Lower lobe of right lung (tissue), 2 donors: ENCODE measurements around the gene CYP4A22. TPM values are rescaled to one million over a fixed set of nuclear protein-coding genes. Genes with fewer than 3 reads are reported as not detected.
A peak's percentile ranks its signal among the peaks of the same experiment; 100 is the strongest.
"Not testable (repeated sequence)": the region's sequence is repeated elsewhere in the genome, so short reads cannot be mapped to it uniquely, and the experiment has no call there.

Experiments used
- ATAC-seq, 2 donors: fragments of 200-7000 bp; cut with Tn5 transposase; one replicate each; pipeline ENCODE4 v1.9.1; 2020 to 2022; ENCODE audit warnings: mild to moderate bottlenecking in 2 of 2, moderate library complexity in 2 of 2
- DNase-seq: peaks from one replicate; pipeline ENCODE4 v3.0.0-alpha.2; 2020
- H3K27ac ChIP-seq: fragments of 200-600 bp; one replicate; pipeline ENCODE4 v1.8.0; 2022
- H3K27me3 ChIP-seq: fragments of 200-600 bp; one replicate; pipeline ENCODE4 v1.8.0; 2022; ENCODE audit warnings: low read depth
- H3K36me3 ChIP-seq: fragments of 200-600 bp; one replicate; pipeline ENCODE4 v1.8.0; 2022; ENCODE audit warnings: mild to moderate bottlenecking
- H3K4me1 ChIP-seq: fragments of 200-600 bp; one replicate; pipeline ENCODE4 v1.8.0; 2022
- H3K4me3 ChIP-seq: fragments of 200-600 bp; one replicate; pipeline ENCODE4 v1.8.0; 2022; ENCODE audit warnings: mild to moderate bottlenecking
- H3K9me3 ChIP-seq: fragments of 200-600 bp; one replicate; pipeline ENCODE4 v1.8.0; 2022
- intact Hi-C: fragments of 100-400 bp; cut with DNase I; formaldehyde crosslinking; loops from one replicate; pipeline ENCODE4 v1.11.0; 2022
- total RNA-seq: library from RNA; stranded (reverse); fragmentation: NEBNext Ultra II Directional; extraction: Animal tissue kit (Norgen Biotek cat#: 25700); gene quantifications from one replicate; pipeline ENCODE4 v1.2.1, GENCODE V29; 2021
- TF ChIP-seq, protein P1 (sequence below): fragments of 200-600 bp; IDR thresholded peaks from one replicate; pipeline ENCODE4 v1.8.0; 2022; ENCODE audit warnings: antibody characterized with exemption, mild to moderate bottlenecking
- donor health status: DM: no; HTN: yes; CAD: no; lungs with severe emphysema.

CYP4A22 gene
- total RNA-seq, 1 donor from 2014 or later = not detected

DNA sequence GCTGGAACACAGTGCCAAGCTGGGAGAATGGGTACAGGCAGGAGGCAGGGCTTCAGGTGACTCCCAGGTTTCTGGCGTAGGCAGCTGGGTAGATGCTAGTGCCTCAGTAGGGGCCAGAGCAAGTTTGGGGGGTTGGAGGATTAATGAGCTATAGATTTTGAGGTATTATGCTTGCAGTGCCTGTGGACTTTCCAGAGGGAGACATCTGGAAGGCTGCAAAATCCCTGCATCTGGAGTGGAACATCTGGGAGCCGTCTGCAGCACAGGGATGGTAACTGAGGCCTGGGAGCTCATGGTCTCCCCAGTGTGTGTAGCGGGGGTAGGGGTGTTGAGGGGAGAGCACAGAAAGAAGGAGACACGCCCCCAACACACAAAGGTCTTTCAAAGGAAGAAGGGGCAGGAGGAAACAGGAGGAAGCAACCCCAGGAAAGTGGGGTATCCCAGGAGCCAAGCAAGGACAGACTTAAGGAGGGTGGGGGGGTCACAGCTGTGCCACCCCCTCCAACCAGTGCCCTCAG lies 54.8 kb downstream of the CYP4A22 start:
- Histone ChIP-seq H3K36me3 (no peaks in the 10 kb centered on the region), H3K27me3 (no peaks in the 10 kb centered on the region), H3K4me3 (no peak overlapping the region), H3K9me3 (no peaks in the 10 kb centered on the region), H3K4me1 (peaks cover 33% of the 10 kb centered on the region), H3K27ac (no peak overlapping the region)
- ATAC-seq (no peak), DNase-seq (no peak)
- TF ChIP-seq, protein P1, sequence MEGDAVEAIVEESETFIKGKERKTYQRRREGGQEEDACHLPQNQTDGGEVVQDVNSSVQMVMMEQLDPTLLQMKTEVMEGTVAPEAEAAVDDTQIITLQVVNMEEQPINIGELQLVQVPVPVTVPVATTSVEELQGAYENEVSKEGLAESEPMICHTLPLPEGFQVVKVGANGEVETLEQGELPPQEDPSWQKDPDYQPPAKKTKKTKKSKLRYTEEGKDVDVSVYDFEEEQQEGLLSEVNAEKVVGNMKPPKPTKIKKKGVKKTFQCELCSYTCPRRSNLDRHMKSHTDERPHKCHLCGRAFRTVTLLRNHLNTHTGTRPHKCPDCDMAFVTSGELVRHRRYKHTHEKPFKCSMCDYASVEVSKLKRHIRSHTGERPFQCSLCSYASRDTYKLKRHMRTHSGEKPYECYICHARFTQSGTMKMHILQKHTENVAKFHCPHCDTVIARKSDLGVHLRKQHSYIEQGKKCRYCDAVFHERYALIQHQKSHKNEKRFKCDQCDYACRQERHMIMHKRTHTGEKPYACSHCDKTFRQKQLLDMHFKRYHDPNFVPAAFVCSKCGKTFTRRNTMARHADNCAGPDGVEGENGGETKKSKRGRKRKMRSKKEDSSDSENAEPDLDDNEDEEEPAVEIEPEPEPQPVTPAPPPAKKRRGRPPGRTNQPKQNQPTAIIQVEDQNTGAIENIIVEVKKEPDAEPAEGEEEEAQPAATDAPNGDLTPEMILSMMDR = no peak
- intact Hi-C loops = no loop called here

DNA sequence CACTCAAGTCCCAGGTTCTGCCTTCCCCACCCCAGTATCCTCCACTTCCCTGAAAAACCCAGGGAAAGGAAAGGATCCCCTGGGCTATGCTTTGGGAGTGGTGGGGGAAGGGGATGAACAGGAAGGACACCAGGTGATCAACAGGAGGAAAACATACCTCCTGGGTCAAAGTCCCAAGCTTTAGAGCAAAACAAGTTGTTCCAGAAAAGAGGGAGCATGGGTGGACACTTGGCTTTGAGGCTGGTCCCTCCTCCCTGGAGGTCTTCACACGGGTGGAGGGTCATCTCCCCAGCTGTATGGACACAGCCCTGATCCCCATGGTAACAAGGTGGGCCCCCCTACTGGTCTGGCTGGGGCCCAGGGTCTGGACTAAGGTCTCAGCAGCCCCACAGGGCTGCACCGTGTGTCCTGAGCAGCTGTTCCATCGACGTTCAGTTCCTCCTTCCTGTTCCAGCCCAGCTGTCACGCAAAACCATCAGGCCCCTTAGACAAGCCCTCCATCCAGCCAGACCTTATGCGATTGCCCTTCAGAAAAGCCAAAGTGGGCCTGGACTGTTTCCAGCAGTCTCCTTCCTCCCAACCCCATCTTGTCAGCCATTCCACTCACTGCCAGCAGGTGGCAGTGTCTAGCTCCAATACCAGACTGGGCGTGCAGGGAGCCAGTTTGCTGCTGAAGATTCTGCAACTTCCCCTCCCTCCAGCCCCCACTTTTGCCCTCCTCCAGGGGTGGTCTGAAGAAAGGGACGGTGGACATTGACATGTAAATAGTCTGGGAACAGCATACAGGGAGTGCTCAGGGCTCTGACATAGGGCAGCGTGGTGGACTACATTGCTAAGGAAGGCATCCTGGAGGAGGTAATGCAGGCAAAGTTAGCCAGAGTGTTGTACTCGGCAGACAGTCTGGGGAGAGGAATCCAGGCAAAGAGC lies 55.5 kb downstream of the CYP4A22 start:
- Histone ChIP-seq H3K36me3 (no peaks in the 10 kb centered on the region), H3K9me3 (no peaks in the 10 kb centered on the region), H3K27ac (peak overlapping the region; percentile 25), H3K4me1 (peaks cover 33% of the 10 kb centered on the region), H3K4me3 (no peak overlapping the region), H3K27me3 (no peaks in the 10 kb centered on the region)
- intact Hi-C loops = no loop called here
- TF ChIP-seq, protein P1 = peak; percentile 97
- ATAC-seq = peak; percentile 36 to 68
- DNase-seq = peak; percentile 85

DNA sequence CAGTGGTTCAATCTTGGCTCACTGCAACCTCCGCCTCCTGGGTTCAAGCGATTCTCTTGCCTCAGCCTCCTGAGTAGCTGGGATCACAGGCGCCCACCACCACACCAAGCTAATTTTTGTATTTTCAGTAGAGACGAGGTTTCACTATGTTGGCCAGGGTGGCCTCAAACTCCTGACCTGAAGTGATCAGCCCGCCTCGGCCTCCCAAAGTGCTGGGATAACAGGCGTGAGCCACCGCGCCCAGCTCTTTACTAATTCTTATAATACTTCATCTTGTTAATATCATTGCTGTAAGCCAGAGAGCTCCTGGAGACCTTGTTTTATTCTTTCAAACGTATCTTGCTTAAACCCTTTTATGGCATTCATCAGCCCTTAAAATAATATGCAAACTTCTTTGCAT lies 56.3 kb downstream of the CYP4A22 start:
- H3K36me3 ChIP-seq, ATAC-seq, H3K9me3 ChIP-seq, H3K27ac ChIP-seq, DNase-seq, H3K4me3 ChIP-seq, H3K27me3 ChIP-seq, intact Hi-C loops: not testable (repeated sequence)
- H3K4me1 ChIP-seq = peaks cover 33% of the 10 kb centered on the region

DNA sequence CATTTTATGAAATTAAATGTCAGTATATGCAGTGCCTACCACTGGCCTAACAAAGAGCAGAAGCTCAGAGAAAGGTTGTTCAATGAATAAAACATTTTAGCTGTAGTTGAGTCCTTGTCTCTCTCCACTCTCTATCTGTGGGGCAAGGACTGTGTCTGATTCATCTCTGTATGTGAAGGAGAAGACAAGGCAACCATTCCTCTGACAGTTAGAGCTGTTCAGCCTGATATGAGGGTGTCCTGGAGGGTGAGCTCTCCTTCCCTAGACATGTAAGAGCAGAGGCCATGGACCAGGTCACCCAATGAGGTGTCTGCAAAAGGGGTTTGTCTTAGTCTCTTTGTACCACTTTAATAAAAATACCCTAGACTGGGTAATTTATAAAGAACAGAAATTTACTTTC lies 57.1 kb downstream of the CYP4A22 start:
- no peak overlapping the region for H3K4me3 ChIP-seq
- ATAC-seq (no peak), DNase-seq (no peak)

DNA sequence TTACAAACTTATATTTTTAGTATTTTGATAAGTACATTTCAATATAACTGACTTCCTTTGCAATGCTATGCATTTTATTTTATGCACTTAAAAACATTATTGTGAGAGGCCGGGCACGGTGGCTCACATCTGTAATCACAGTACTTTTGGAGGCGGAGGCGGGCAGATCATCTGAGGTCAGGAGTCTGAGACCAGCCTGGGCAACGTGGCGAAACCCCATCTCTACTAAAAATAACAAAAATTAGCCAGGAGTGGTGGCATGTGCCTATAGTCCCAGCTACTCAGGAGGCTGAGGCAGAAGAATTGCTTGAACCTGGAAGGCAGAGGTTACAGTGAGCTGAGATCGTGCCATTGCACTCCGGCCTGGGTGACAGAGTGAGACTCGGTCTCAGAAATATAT lies 58.7 kb downstream of the CYP4A22 start:
- H3K9me3 ChIP-seq, H3K36me3 ChIP-seq, H3K4me3 ChIP-seq, DNase-seq, intact Hi-C loops, ATAC-seq, H3K27me3 ChIP-seq, H3K27ac ChIP-seq: not testable (repeated sequence)
- peaks cover 20% of the 10 kb centered on the region for H3K4me1 ChIP-seq

More for the DNA sequence above, 57.1 kb downstream of the CYP4A22 start:
- intact Hi-C loops = no loop called here
- Histone ChIP-seq H3K27ac (no peak overlapping the region), H3K4me1 (peaks cover 33% of the 10 kb centered on the region), H3K36me3 (no peaks in the 10 kb centered on the region), H3K27me3 (no peaks in the 10 kb centered on the region), H3K9me3 (no peaks in the 10 kb centered on the region)
- TF ChIP-seq, protein P1 = no peak

DNA sequence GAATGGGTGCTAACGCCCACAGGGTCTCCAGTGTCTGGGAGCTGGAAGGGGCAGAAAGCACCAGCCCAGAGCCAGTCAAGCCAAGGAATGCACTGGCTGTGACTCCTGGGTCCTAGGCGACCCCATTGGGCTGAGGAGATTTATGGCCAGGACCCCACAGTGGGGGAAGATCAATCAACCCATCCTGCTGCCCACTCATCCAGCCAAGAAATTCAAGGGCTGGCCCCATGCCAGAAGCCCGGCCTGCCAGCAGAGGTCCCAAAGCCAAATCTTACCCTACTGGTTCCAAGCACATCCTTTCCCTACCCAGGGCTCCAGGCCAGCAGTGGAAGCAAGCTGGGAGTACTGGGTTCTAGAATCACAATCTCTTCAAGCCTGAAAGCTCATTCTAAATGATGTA lies 59.4 kb downstream of the CYP4A22 start:
- DNase-seq (no peak), ATAC-seq (no peak)
- Histone ChIP-seq H3K36me3 (no peaks in the 10 kb centered on the region), H3K9me3 (no peaks in the 10 kb centered on the region), H3K4me1 (peaks cover 17% of the 10 kb centered on the region), H3K27ac (no peak overlapping the region), H3K4me3 (no peak overlapping the region), H3K27me3 (no peaks in the 10 kb centered on the region)
- intact Hi-C loops = no loop called here
- TF ChIP-seq, protein P1 = no peak
